ENCODE results near the gene ZFP37. TPM values are rescaled to one million over a fixed set of nuclear protein-coding genes. Genes with fewer than 3 reads are reported as not detected.

ZFP37 gene
- total and polyA plus RNA-seq, 2 of the 4 experiments (the other 2 are of a cell fraction), result 0.84 to 3.6 TPM

GRCh38 chr9:113018247-113018646 is 38.3 kb downstream of the ZFP37 start:
- no peak for DNase-seq
- no CpG with 5 or more reads among the region's 3 CpGs for WGBS, 2 experiments (ENCODE audit: extremely low coverage in 2 of 2, insufficient read length in 1 of 2)
- intact Hi-C loops (cut with micrococcal nuclease), result no loop called here
- Histone ChIP-seq H2BK20ac (ENCODE audit: low read depth, low read length) (no peak overlapping the region), H3K18ac (ENCODE audit: low read depth, low read length) (no peak overlapping the region), H3K79me1 (ENCODE audit: low read depth in 1 of 2, low read length in 2 of 2) (no peaks in the 10 kb centered on the region), H4K20me1 (ENCODE audit: insufficient read depth, low read length) (no peaks in the 10 kb centered on the region), H4K8ac (ENCODE audit: low read depth in 2 of 2, low read length in 2 of 2) (no peak overlapping the region), H3K36me3 (ENCODE audit: control insufficient read depth, insufficient read depth, low read length) (no peaks in the 10 kb centered on the region), H2AK9ac (replicated peaks; ENCODE audit: low read depth, low read length, poor library complexity) (no peak overlapping the region), H3K23ac (ENCODE audit: low read depth, low read length) (no peak overlapping the region), H3K9ac (ENCODE audit: low read depth, low read length) (no peak overlapping the region), H3K14ac (replicated peaks; ENCODE audit: low read depth, low read length) (no peak overlapping the region), H2AFZ (replicated peaks; ENCODE audit: low read length, poor library complexity) (no peak overlapping the region), H4K91ac (ENCODE audit: insufficient read depth, low read depth, low read length) (no peak overlapping the region), H2BK5ac (ENCODE audit: low read depth, low read length, poor library complexity, severe bottlenecking) (no peak overlapping the region), H3K27ac (ENCODE audit: insufficient read depth, low read length) (no peak overlapping the region), H2BK15ac (ENCODE audit: low read depth, low read length) (no peak overlapping the region), H3K4me2 (ENCODE audit: low read depth, low read length) (no peak overlapping the region), H3K4ac (ENCODE audit: low read depth, low read length) (no peak overlapping the region), H2BK120ac (ENCODE audit: low read depth, low read length) (no peak overlapping the region), H4K5ac (ENCODE audit: low read depth, low read length) (no peak overlapping the region), H3K56ac (ENCODE audit: extremely low read depth, insufficient read depth, low read length) (no peak overlapping the region), H3K27me3 (ENCODE audit: control insufficient read depth, insufficient read depth, low read length) (no peaks in the 10 kb centered on the region), H3K9me1 (ENCODE audit: insufficient read depth, low read length) (no peaks in the 10 kb centered on the region), H3K9me3 (ENCODE audit: control insufficient read depth, insufficient read depth, low read length) (peaks cover 6% of the 10 kb centered on the region), H3K4me1 (ENCODE audit: control insufficient read depth, insufficient read depth, low read length) (no peaks in the 10 kb centered on the region), H3K4me3 (ENCODE audit: insufficient read depth, low read depth, low read length) (no peak overlapping the region), H2AK5ac (ENCODE audit: low read depth, low read length) (no peak overlapping the region)
- POLR2A ChIA-PET (ENCODE audit: unreplicated experiment), result no interaction called here
- TF ChIP-seq MAZ (IDR thresholded peaks at IDR 0.05; ENCODE audit: borderline replicate concordance, low read depth, low read length) (no peak), SMC3 (IDR thresholded peaks at IDR 0.05; ENCODE audit: low read depth, low read length) (no peak), RAD21 (IDR thresholded peaks at IDR 0.05; ENCODE audit: low read length) (no peak), POLR2A (IDR thresholded peaks at IDR 0.05; ENCODE audit: low read depth, low read length) (no peak), CHD1 (IDR thresholded peaks at IDR 0.05; ENCODE audit: low read depth, low read length) (no peak), MXI1 (IDR thresholded peaks at IDR 0.05; ENCODE audit: borderline replicate concordance, low read depth, low read length) (no peak), MAFK (IDR thresholded peaks at IDR 0.05; ENCODE audit: low read depth, low read length) (no peak), FOS (IDR thresholded peaks at IDR 0.05; ENCODE audit: low read depth, low read length) (no peak)
- in situ Hi-C loops (cut with MboI; ENCODE audit: low sequenced_read_pairs), result no loop called here
- CTCF ChIA-PET, result no interaction called here
- dilution Hi-C loops (cut with HindIII; ENCODE audit: low sequenced_read_pairs, unreplicated experiment), result no loop called here
- BruUV-seq (replicated peaks), result no TSS peak
- no peak for ATAC-seq (ENCODE audit: low read depth)

Measured in IMR-90 (cell line).